Esophagus squamous epithelium (tissue), 4 donors: ENCODE measurements around the gene IZUMO1R.

Source experiments
- POLR2A ChIP-seq, 4 donors: fragments of 450-650 bp; IDR thresholded peaks; one replicate each; pipeline ENCODE4 v1.6.1; 2017; ENCODE audit warnings: antibody characterized with exemption in 4 of 4, mild to moderate bottlenecking in 4 of 4, moderate library complexity in 3 of 4
- TF ChIP-seq, protein P1 (sequence below), 6 experiments: fragments of 450-650 bp in 4 of 6; fragments of 200-600 bp in 2 of 6; sonication (generic) in 2 of 6; IDR thresholded peaks; one replicate each; pipeline ENCODE4 v1.5.1; 2016 to 2019; ENCODE audit warnings: antibody characterized with exemption in 6 of 6, mild to moderate bottlenecking in 4 of 6, moderate library complexity in 4 of 6

DNA sequence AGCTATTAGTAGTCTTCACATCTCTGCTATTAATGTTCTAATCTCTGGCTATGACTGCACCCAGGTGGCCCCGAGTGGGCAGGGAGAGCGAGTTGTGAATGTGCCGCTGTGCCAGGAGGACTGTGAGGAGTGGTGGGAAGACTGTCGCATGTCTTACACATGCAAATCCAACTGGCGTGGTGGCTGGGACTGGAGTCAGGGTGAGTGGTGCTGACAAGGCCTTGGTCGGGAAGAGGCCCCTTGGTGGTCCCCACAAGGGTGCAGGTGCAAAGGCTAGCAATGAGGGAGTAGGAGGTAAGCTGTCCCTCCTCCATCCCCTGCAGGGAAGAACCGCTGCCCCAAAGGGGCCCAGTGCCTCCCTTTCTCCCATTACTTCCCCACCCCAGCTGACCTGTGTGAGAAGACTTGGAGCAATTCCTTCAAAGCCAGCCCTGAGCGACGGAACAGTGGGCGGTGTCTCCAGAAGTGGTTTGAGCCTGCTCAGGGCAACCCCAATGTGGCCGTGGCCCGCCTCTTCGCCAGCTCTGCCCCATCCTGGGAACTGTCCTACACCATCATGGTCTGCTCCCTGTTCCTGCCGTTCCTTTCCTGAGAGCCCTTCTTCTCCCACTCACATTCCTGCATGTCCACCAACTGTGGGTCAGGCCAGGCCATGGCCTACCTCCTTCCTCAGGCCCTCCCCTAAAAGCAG, 2.9 kb downstream of the IZUMO1R start:
- TF ChIP-seq, protein P1, sequence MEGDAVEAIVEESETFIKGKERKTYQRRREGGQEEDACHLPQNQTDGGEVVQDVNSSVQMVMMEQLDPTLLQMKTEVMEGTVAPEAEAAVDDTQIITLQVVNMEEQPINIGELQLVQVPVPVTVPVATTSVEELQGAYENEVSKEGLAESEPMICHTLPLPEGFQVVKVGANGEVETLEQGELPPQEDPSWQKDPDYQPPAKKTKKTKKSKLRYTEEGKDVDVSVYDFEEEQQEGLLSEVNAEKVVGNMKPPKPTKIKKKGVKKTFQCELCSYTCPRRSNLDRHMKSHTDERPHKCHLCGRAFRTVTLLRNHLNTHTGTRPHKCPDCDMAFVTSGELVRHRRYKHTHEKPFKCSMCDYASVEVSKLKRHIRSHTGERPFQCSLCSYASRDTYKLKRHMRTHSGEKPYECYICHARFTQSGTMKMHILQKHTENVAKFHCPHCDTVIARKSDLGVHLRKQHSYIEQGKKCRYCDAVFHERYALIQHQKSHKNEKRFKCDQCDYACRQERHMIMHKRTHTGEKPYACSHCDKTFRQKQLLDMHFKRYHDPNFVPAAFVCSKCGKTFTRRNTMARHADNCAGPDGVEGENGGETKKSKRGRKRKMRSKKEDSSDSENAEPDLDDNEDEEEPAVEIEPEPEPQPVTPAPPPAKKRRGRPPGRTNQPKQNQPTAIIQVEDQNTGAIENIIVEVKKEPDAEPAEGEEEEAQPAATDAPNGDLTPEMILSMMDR (IDR thresholded peaks at IDR 0.05) = no peak
- no peak for TF ChIP-seq POLR2A (IDR thresholded peaks at IDR 0.05)
